Stimulated activated CD4-positive, alpha-beta T cell treated with anti-CD3 and anti-CD28 coated beads, Interleukin-4, amount 100 ng/mL, for 4 hours (primary cell): Measurements from ENCODE around the gene MED12L.

Source experiments
- DNase-seq, 2 experiments: peaks; one replicate each; pipeline ENCODE4 v3.0.0-alpha.2; 2020

The MED12L gene

GRCh38 chr3:151144760-151145159 lies 59.3 kb downstream of the MED12L start:
- no peak for DNase-seq

DNA sequence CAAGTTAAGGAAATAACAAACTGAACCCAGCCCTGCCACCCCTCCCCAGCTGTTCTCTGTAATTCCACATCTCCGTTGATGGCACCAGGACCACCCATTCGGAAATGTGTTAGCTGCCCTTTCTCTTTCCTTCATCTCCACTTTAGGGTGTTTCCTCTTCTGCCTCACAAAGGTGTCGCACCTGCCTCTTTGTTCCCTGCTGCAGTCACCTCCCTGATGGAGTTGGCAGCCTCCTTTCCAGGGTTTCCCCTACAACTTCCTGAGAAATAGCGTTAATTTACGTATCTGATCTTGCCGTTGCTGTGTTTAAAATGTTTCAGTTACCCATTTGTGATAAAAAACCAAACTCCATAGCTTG lies 60.2 kb downstream of the MED12L start:
- DNase-seq = no peak

DNA sequence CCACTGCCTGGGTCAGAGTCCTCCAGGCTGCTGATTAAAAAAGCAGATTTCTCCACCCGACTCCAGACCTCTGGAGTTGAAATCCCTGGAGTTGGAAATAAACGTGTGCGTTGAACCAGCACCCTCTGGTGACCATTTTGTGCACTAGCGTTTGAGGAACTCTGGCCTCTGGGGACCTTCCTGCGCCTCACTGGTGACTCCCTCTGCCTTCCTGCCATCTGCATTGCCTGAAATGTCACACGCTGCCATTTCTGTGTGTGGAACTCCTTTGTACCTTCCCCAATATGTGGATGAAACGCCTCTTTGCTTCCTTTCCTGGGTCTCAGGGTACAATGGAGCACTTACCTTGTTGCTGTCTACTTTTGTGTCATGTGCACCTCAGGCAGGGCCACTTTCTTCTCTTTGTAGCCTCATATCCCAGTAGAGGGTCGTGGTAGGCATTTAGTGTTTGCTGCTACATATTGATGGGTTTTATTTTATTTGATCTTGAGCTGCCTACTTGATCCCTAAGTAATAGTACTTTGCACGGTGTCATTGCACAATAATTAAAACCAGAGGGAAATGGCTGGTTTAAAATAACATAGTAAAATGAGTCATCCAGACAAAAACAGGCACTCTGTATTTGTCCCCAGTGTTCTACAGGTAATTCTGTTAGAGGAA lies 60.7 kb downstream of the MED12L start:
- DNase-seq = peak; percentile 20 to 34

- DNase-seq = no peak
Observed at GRCh38 chr3:151146731-151147091, 61.2 kb downstream of the MED12L start.

- no peak for DNase-seq
Observed at GRCh38 chr3:151147299-151147698, 61.8 kb downstream of the MED12L start.

- no peak for DNase-seq
Observed at GRCh38 chr3:151152455-151153079, 67.1 kb downstream of the MED12L start.

- DNase-seq = no peak
Observed at GRCh38 chr3:151154566-151154965, 69.1 kb downstream of the MED12L start.

- no peak for DNase-seq
Observed at GRCh38 chr3:151155409-151156128, 70.1 kb downstream of the MED12L start.

DNA sequence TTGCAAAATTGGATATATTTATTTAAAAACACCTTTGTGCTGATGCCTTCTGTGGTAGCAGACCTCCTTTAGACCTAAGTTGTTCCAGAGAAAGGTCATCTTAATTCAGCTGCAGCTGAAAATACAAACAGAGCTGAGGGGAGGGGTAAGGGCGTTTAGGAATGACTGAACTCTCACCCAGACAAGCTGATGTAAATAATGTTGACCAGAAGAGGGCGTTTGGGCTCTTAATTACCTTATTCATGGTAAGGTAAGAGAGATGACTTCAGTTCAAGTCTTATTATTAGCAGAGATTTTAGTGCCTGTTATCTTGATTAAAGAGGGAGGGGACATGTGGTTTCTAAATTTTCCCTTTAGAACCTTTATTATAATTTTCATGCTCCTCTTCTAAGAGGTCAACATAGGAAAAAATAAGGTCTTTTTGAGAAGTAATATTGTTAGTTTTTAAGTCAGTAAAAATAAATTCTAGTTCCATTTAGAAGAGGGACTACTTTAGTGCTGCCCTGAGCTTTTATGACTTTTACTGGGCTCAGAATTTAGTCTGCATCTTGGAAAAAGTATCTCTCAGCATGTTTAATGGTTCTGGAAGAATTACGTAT lies 71.3 kb downstream of the MED12L start:
- no peak for DNase-seq

DNA sequence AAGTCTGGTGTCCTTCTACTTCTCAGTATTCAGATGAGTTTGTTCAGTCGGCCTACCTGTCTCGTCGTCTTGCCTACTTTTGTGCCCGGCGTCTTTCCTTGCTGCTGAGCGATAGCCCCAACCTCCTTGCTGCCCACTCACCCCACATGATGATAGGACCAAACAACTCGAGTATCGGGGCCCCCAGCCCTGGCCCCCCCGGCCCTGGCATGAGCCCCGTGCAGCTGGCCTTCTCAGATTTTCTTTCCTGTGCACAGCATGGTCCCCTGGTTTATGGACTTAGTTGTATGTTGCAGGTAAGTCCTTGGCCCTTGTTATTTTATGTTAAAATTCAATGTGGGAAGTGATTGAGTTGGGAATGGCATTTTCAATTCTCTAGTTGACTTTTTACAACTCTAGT lies 74.3 kb downstream of the MED12L start:
- DNase-seq = no peak

DNA sequence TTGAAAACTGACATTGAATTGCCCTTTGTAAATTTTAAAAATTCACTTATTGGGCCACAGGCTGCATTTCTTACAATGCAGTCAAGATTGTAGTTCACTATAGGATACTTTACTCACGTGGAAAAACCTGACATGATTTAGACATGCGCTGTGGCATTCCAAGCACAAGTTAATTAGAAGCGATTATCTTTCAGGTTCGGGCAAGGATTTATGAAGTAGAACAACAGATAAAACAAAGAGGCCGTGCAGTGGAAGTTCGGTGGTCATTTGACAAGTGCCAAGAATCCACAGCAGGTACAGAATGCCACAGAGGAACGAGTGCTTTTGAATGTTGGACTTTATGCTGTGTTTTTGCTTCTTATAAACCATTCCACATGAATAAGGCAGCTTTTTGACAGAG lies 79.8 kb downstream of the MED12L start:
- no peak for DNase-seq

DNA sequence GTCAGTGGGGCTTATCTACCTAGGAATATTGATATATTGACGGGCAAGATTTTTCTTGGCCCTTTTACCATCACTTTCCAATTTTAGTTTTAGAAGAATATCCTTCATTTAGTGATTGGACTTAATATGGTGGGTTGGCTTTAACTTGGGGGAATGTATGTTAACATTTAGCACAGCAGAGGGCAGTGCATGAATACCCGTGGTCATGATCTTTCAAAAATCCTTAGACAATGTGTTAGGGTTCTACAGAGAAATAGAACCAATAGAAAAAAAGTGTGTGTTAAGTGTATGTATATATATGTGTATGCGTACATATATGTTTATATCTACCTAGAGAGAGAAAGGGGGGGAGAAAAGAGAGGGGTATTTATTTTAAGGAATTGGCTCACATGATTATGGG lies 80.7 kb downstream of the MED12L start:
- no peak for DNase-seq

- DNase-seq = peak; percentile 72 to 83
Observed at GRCh38 chr3:151168269-151169094, 83.0 kb downstream of the MED12L start.

DNA sequence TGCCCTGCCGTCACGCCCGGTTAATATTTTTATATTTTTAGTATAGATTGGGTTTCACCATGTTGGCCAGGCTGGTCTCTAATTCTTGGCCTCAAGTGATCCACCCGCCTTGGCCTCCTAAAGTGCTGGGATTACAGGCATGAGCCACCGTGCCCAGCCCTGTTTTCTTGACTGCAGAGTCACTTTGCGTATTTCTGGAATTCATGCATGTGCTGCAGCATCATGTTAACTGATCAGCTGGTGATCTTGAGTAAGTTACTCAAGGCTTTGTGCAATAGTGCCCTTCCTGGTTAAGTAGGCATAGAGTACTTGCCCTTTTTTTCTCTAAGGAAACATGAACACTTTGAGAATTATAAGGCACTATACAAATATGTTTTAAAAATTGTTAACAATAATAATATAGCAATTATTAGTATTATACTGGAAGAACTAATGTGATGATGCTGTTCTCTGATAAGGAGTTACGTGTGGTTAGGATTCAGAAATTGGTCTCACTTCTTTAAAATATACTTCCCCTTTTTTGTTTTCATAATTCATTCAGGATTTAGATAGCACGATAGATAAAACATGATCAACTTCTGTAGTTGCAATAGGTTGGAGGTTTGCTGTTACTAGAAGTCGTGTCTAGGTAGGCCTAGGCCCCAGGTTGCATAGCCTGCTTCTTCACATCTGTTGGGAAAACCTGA lies 83.9 kb downstream of the MED12L start:
- DNase-seq = no peak

DNA sequence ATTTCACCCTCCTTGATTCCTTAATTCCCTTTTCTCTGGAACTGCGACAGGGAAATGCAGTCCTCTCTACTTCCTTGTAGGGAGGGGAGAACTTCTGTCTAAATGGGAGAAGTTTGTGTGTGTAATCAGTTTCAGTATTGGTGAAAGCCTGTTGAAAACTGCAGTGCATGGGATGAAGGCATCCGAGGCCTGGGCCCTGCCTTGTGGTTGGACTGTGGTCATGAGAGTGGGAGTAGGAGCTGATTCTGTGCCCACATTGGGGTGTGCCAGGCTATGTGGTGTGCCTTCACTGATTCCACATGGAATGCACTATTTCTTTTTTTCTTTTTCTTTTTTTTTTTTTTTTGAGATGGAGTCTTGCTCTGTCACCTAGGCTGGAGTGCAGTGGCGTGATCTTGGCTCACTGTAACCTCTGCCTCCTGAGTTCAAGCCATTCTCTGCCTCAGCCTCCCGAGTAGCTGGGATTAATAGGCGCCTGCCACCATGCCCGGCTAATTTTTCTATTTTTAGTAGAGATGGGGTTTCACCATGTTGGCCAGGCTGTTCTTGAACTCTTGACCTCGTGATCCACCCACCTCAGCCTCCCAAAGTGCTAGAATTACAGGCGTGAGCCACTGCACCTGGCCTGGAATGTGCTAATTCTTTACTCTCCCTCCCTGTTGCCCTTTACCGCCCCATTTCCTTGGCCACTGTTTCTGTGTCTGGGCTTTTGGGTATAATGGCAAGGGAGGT lies 84.7 kb downstream of the MED12L start:
- peak; percentile 17 to 26 for DNase-seq

- peak in 1 of 2 experiments; percentile 23 for DNase-seq
Observed at GRCh38 chr3:151171145-151171757, 85.8 kb downstream of the MED12L start.

DNA sequence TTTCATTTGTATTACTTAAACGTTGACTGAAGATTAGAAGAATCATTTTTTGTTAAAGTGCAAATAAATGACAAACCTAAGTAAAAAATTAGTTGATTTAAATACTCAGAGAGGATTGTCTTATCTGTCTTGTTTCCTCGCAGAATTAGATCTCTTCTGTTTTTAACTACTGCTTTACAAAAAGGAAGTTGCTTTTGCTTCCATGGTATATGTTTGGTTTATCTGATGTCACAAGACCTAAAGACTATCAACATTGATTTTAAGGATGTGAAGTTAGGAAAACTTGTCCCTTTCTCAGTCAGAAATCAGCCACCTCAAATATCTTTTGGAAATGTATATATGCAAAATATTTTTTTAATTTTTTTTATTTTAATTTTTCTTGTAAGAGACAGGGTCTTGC lies 88.9 kb downstream of the MED12L start:
- no peak for DNase-seq

GRCh38 chr3:151175952-151176351 lies 90.5 kb downstream of the MED12L start:
- DNase-seq = no peak

GRCh38 chr3:151178208-151178845 lies 92.9 kb downstream of the MED12L start:
- no peak for DNase-seq

GRCh38 chr3:151182349-151183079 lies 97.0 kb downstream of the MED12L start:
- DNase-seq = no peak
